ENCODE measurements around the gene PXMP2. TPM values are rescaled to one million over a fixed set of nuclear protein-coding genes. Genes with fewer than 3 reads are reported as not detected.

Gene PXMP2
- total RNA-seq, 4 donors from 2014 or later: 8.5 to 87.9 (median 29.4) TPM

DNA sequence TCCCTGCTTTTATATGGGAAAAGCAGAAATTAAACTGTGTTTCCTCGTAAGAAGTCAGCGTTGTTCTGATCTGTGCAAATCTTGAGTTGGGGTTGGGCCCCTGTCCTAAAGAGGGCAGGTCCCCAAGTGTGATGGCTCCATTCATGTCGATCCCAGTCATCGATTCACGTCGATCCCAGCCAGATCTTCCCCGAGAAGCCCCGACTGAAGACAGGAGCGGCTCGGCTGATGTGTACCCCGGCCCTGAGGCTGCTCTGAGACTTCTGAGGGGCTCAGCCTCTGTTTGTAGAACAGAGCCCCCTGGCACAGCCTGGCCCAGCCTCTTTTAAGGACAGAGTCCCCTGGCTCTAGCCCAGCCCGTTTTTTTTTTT is 32.6 kb downstream of the PXMP2 start:
- Histone ChIP-seq H3K4me1 (no peaks in the 10 kb centered on the region), H3K27ac (no peak overlapping the region), H3K9me3 (no peaks in the 10 kb centered on the region), H3K27me3 (no peaks in the 10 kb centered on the region), H3K36me3 (no peaks in the 10 kb centered on the region), H3K4me3 (no peak overlapping the region)
- TF ChIP-seq, protein P1, sequence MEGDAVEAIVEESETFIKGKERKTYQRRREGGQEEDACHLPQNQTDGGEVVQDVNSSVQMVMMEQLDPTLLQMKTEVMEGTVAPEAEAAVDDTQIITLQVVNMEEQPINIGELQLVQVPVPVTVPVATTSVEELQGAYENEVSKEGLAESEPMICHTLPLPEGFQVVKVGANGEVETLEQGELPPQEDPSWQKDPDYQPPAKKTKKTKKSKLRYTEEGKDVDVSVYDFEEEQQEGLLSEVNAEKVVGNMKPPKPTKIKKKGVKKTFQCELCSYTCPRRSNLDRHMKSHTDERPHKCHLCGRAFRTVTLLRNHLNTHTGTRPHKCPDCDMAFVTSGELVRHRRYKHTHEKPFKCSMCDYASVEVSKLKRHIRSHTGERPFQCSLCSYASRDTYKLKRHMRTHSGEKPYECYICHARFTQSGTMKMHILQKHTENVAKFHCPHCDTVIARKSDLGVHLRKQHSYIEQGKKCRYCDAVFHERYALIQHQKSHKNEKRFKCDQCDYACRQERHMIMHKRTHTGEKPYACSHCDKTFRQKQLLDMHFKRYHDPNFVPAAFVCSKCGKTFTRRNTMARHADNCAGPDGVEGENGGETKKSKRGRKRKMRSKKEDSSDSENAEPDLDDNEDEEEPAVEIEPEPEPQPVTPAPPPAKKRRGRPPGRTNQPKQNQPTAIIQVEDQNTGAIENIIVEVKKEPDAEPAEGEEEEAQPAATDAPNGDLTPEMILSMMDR (IDR thresholded peaks at IDR 0.05): no peak
- TF ChIP-seq POLR2A (IDR thresholded peaks at IDR 0.05): no peak
- no peak for DNase-seq
- intact Hi-C loops (cut with DNase I; ENCODE audit: low total_unique reads): no loop called here

DNA sequence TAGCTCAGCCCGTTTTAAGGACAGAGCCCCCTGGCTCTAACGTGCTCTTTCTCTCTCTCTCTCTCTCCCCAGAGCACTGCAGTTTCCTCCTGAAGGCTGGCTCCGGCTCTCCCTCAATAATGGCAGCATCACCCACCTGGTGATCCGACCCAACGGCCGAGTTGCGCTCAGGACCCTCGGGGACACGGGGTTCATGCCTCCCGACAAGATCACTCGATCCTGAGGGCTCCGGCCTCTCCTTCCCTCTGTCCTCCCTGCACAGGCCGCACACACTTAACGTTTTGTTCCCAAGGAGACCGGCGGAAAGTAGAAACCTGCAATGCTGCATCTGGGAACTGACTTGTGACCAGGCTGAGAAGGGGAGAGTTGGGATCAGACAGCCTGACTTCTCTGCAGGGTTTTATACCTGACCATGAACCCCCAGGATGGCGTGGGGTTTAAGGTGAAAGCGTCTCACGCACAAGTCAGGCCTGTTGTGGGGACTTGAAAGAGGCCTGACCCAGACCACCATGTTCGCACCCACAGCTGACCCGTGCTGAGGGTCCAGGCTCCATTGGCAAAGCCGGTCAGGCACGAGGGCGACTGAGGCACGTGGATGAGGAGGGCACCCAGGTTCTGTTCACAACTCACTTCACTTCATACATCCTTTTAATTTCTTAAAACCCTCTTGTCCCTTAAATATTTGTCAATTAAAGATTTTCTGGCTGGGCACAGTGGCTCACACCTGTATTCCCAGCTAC is 33.4 kb downstream of the PXMP2 start:
- intact Hi-C loops (cut with DNase I; ENCODE audit: low total_unique reads): no loop called here
- TF ChIP-seq, protein P1 (IDR thresholded peaks at IDR 0.05): no peak
- no peak for TF ChIP-seq POLR2A (IDR thresholded peaks at IDR 0.05)
- no peaks in the 10 kb centered on the region for H3K36me3 ChIP-seq
- H3K27me3 ChIP-seq: no peaks in the 10 kb centered on the region
- no peak for DNase-seq
- H3K4me3 ChIP-seq: no peak overlapping the region
- H3K27ac ChIP-seq: no peak overlapping the region
- H3K4me1 ChIP-seq: no peaks in the 10 kb centered on the region
- no peaks in the 10 kb centered on the region for H3K9me3 ChIP-seq

DNA sequence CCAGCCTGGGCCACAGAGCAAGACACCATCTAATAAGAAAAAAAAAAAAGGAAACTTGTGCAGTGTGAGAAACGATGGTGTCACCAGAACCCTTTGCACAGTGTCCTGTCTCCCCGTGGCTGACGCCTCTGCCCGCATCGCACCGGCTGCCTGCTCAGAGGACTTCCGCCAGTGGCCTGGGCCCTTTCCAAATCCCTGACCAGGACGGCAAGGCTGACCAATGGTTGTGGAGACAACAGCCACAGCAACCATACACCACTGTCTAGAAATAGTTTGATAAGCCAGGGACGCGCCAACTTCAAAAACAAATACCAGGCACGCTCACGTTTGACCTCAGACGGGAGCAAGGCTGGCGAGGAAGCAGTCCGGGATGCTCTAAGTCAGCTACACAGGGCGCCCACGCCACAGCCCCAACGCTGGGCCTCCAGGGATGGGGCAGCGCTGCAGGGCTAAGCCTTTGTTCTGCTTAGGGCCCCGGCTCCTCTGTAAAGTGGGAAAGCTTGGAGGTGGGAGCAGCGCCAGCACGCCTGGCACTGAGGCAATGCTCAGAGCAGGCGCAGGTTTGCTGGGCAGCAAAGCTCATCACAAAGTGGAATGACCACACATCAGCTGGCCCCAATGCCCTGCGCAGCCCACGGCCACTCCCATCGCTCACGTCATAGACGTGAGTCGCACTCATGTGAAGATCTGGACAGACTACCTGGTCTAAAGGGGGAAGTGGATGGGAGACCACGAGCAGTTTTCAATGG is 35.8 kb downstream of the PXMP2 start:
- Histone ChIP-seq H3K9me3 (no peaks in the 10 kb centered on the region), H3K27ac (no peak overlapping the region), H3K27me3 (no peaks in the 10 kb centered on the region), H3K4me1 (no peaks in the 10 kb centered on the region), H3K36me3 (no peaks in the 10 kb centered on the region), H3K4me3 (no peak overlapping the region)
- intact Hi-C loops (cut with DNase I; ENCODE audit: low total_unique reads): no loop called here
- TF ChIP-seq, protein P1 (IDR thresholded peaks at IDR 0.05): no peak
- TF ChIP-seq POLR2A (IDR thresholded peaks at IDR 0.05): no peak
- no peak for DNase-seq

DNA sequence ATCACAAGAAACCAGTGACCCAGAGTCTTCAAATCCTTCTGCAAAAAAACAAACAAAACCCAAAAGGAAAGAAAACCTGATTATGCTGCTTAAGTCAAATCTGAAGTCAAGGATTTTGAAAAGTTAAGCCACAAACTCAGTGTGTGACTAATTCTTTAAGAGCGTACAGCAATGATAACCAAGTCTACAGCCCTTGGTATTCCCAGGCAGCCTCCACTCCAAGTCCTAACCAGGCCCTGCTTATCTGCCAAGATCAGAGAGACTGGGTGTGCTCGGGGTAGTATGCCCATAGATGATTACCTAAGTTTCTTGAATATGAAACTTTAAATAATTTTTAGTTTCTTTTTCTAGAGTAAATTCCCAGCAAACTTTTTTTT is 36.4 kb downstream of the PXMP2 start:
- intact Hi-C loops (cut with DNase I; ENCODE audit: low total_unique reads): no loop called here
- Histone ChIP-seq H3K27ac (no peak overlapping the region), H3K4me3 (no peak overlapping the region), H3K4me1 (no peaks in the 10 kb centered on the region), H3K36me3 (no peaks in the 10 kb centered on the region), H3K27me3 (no peaks in the 10 kb centered on the region), H3K9me3 (no peaks in the 10 kb centered on the region)
- no peak for DNase-seq
- no peak for TF ChIP-seq POLR2A (IDR thresholded peaks at IDR 0.05)
- TF ChIP-seq, protein P1 (IDR thresholded peaks at IDR 0.05): no peak

DNA sequence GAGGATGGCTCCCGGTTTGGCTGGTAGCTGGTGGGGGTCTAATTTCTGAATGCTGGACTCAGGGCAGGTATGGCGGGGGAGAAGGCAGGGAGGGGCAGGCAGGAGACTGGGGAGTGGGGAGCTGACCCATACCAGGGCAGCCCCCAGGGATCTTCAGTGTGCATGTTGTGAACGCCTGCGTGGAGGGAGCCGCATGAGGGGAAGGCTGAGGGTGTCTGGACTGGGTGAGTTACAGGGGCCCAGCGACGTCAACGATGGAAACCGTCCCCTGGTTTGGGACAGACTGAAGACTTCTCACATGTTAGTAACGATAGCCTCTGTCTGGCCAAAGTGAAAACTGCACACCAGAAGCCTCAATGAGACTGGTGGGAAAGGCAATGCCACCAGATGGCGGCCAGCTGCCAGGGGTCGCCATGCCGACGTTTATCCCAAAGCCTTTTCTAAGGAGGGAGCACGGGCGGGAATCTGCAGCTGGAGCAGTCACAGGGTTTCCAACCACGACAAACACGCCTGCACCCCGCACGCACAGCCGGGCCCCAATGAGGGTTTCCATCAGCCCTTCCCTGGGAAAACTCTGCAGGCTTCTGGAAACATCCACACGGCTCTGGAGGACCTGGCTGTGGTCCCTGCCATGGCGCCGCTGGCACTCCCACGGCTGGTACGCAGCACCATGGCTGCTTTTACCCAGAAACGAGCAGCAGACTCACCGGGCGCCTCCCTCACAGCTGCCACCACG is 37.3 kb downstream of the PXMP2 start:
- H3K9me3 ChIP-seq: no peaks in the 10 kb centered on the region
- H3K4me1 ChIP-seq: no peaks in the 10 kb centered on the region
- no peak overlapping the region for H3K27ac ChIP-seq
- DNase-seq: no peak
- H3K27me3 ChIP-seq: no peaks in the 10 kb centered on the region
- TF ChIP-seq, protein P1 (IDR thresholded peaks at IDR 0.05): no peak
- no peak for TF ChIP-seq POLR2A (IDR thresholded peaks at IDR 0.05)
- H3K4me3 ChIP-seq: no peak overlapping the region
- H3K36me3 ChIP-seq: no peaks in the 10 kb centered on the region
- intact Hi-C loops (cut with DNase I; ENCODE audit: low total_unique reads): no loop called here

Measured in uterus (tissue), 4 donors.